Parathyroid adenoma (tissue), 2 donors: Measurements from ENCODE around the gene XXYLT1.

Experiments used
- H2AFZ ChIP-seq: fragments of 300-600 bp; sonication (generic); one replicate; pipeline ENCODE4 v1.7.0; 2017; ENCODE audit warnings: antibody characterized with exemption, mild to moderate bottlenecking
- H3K27ac ChIP-seq: fragments of 300-600 bp; sonication (generic); one replicate; pipeline ENCODE4 v1.7.0; 2017
- H3K27me3 ChIP-seq: fragments of 300-600 bp; sonication (generic); one replicate; pipeline ENCODE4 v1.7.0; 2017; ENCODE audit warnings: low read length; ENCODE audit not compliant: control insufficient read depth, insufficient read depth
- H3K36me3 ChIP-seq: fragments of 300-600 bp; sonication (generic); one replicate; pipeline ENCODE4 v1.7.0; 2017; ENCODE audit warnings: low read length; ENCODE audit not compliant: control insufficient read depth, insufficient read depth
- H3K4me1 ChIP-seq: fragments of 300-600 bp; sonication (generic); one replicate; pipeline ENCODE4 v1.7.0; 2017; ENCODE audit warnings: control low read depth
- H3K4me2 ChIP-seq: fragments of 300-600 bp; sonication (generic); one replicate; pipeline ENCODE4 v1.7.0; 2017; ENCODE audit warnings: low read length
- H3K4me3 ChIP-seq: fragments of 300-600 bp; sonication (generic); one replicate; pipeline ENCODE4 v1.7.0; 2017; ENCODE audit warnings: low read depth, low read length
- H3K79me2 ChIP-seq: fragments of 300-600 bp; sonication (generic); one replicate; pipeline ENCODE4 v1.7.0; 2017; ENCODE audit warnings: control low read depth
- H3K9ac ChIP-seq: fragments of 300-600 bp; sonication (generic); one replicate; pipeline ENCODE4 v1.7.0; 2017; ENCODE audit warnings: mild to moderate bottlenecking
- H3K9me3 ChIP-seq: fragments of 300-600 bp; sonication (generic); one replicate; pipeline ENCODE4 v1.7.0; 2017; ENCODE audit warnings: low read length; ENCODE audit not compliant: control insufficient read depth
- TF ChIP-seq, protein P1 (sequence below): fragments of 300-600 bp; sonication (generic); IDR thresholded peaks from one replicate; pipeline ENCODE4 v1.7.0; 2017; ENCODE audit warnings: antibody characterized with exemption, mild to moderate bottlenecking
- donor health status: primary hyperparathyroidism.

XXYLT1 gene

DNA sequence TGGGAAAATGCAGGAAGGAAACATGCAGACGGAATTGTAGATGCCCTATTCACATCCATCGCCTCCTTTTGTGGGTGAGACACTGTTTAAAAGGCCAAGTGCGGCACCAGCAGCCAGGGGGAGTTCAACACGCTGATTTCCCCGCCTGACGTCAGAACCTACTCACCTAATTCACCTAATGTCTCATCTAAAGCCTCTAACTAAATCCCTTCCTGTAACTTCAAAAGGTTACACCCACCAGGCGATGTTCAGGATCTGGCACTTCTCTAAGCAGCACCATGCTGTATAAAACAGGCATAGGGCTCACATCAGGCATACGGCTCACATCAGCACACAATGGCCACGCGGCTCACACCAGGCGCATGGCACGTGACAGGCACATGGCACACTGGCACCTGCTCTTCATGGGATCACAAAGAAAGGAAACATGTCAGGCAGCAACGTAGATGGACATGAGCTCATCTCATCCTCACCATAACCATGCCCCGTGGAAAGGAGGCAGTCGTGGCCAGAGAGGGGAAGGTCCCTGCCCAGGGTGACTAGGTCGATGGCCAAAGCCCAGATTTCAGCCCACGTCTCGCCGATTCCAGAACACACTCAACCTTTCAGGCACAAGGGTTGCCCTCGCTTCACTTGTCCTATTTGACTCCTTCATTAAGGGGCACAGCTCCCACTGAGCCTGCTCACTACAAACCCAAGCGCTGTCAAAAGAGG is 21.7 kb downstream of the XXYLT1 start:
- Histone ChIP-seq H3K36me3 (no peaks in the 10 kb centered on the region), H3K4me1 (peaks cover 9% of the 10 kb centered on the region), H3K27ac (no peak overlapping the region), H3K79me2 (peaks cover 50% of the 10 kb centered on the region), H3K9me3 (no peaks in the 10 kb centered on the region), H3K4me2 (no peak overlapping the region), H3K4me3 (no peak overlapping the region), H3K9ac (no peak overlapping the region), H2AFZ (no peak overlapping the region), H3K27me3 (no peaks in the 10 kb centered on the region)
- TF ChIP-seq, protein P1, sequence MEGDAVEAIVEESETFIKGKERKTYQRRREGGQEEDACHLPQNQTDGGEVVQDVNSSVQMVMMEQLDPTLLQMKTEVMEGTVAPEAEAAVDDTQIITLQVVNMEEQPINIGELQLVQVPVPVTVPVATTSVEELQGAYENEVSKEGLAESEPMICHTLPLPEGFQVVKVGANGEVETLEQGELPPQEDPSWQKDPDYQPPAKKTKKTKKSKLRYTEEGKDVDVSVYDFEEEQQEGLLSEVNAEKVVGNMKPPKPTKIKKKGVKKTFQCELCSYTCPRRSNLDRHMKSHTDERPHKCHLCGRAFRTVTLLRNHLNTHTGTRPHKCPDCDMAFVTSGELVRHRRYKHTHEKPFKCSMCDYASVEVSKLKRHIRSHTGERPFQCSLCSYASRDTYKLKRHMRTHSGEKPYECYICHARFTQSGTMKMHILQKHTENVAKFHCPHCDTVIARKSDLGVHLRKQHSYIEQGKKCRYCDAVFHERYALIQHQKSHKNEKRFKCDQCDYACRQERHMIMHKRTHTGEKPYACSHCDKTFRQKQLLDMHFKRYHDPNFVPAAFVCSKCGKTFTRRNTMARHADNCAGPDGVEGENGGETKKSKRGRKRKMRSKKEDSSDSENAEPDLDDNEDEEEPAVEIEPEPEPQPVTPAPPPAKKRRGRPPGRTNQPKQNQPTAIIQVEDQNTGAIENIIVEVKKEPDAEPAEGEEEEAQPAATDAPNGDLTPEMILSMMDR = no peak

DNA sequence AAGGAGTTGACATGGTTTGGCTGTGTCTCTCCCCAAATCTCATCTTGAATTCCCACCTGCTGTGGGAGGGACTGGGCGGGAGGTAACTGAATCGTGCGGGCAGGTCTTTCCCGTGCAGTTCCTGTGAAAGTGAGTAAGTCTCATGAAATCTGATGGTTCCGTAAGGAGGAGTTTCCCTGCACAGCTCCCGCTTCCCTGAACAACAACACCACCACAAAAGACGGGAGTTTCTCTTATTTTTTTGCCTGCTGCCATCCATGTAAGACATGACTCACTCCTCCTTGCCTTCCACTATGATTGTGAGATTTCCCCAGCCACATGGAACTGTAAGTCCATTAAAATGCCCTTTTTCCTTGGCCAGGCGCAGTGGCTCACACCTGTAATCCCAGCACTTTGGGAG is 22.7 kb downstream of the XXYLT1 start:
- H3K36me3 ChIP-seq = no peaks in the 10 kb centered on the region
- no peaks in the 10 kb centered on the region for H3K27me3 ChIP-seq
- no peak overlapping the region for H3K4me3 ChIP-seq
- TF ChIP-seq, protein P1 = no peak
- no peaks in the 10 kb centered on the region for H3K9me3 ChIP-seq
- peaks cover 43% of the 10 kb centered on the region for H3K79me2 ChIP-seq
- peaks cover 17% of the 10 kb centered on the region for H3K4me1 ChIP-seq
- H3K27ac ChIP-seq = no peak overlapping the region
- H3K4me2 ChIP-seq = no peak overlapping the region
- H3K9ac ChIP-seq = no peak overlapping the region
- H2AFZ ChIP-seq = no peak overlapping the region

GRCh38 chr3:195247863-195248189 is 23.1 kb downstream of the XXYLT1 start:
- H3K79me2 ChIP-seq = peaks cover 45% of the 10 kb centered on the region
- no peak overlapping the region for H3K4me3 ChIP-seq
- peaks cover 13% of the 10 kb centered on the region for H3K4me1 ChIP-seq
- H3K27me3 ChIP-seq = no peaks in the 10 kb centered on the region
- H2AFZ ChIP-seq = no peak overlapping the region
- no peaks in the 10 kb centered on the region for H3K36me3 ChIP-seq
- no peak overlapping the region for H3K9ac ChIP-seq
- H3K4me2 ChIP-seq = no peak overlapping the region
- TF ChIP-seq, protein P1 = no peak
- H3K9me3 ChIP-seq = no peaks in the 10 kb centered on the region
- H3K27ac ChIP-seq = no peak overlapping the region

DNA sequence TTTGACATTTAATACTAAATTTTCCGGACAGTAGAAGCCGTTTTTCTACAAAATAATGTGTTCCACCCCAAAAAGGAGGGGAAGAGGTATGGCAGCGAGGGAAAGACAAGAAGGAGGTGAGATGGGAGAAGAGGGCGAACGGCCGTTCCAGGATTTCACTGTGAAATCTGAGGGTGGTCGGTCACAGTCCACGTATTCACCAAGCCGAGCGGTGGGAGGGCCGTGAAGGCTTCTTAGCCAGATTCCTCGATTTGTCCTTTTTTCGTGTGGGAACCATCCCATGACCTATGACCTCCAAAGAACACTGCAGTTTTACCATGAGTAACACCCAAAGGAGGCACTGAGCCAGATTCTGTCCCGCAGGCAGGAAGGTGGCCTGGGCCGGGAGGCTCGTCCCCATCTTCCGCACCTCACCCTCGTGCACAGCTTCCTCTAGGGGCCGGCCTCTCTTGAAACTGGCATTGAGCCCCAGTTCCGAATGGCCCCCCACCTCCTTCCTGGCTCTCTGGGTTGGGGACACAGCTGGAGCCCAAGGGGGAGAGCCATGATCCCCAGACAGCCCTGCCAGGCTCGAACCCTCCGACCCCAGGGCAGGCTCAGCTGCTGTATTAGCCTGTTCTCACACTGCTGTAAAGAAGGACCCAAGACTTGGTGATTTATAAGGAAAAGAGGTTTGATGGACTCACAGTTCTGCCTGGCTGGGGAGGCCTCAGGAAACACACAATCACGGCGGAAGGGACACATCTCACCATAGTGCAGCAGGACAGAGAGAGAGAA is 23.7 kb downstream of the XXYLT1 start:
- H3K27ac ChIP-seq = no peak overlapping the region
- no peak overlapping the region for H2AFZ ChIP-seq
- no peak overlapping the region for H3K9ac ChIP-seq
- H3K4me3 ChIP-seq = no peak overlapping the region
- TF ChIP-seq, protein P1 = no peak
- no peaks in the 10 kb centered on the region for H3K27me3 ChIP-seq
- peaks cover 48% of the 10 kb centered on the region for H3K79me2 ChIP-seq
- no peaks in the 10 kb centered on the region for H3K9me3 ChIP-seq
- H3K4me2 ChIP-seq = no peak overlapping the region
- H3K36me3 ChIP-seq = no peaks in the 10 kb centered on the region
- H3K4me1 ChIP-seq = peaks cover 11% of the 10 kb centered on the region
